ENCODE data around the gene SPRED2.
A peak's percentile ranks its signal among the peaks of the same experiment; 100 is the strongest.

Gene SPRED2

GRCh38 chr2:65311049-65311448, 121.3 kb downstream of the SPRED2 start:
- DNase-seq (ENCODE audit: low read depth in 2 of 2), result no peak

- no peak for DNase-seq (ENCODE audit: low read depth in 2 of 2)
Observed at GRCh38 chr2:65309699-65310098, 122.7 kb downstream of the SPRED2 start.

DNA sequence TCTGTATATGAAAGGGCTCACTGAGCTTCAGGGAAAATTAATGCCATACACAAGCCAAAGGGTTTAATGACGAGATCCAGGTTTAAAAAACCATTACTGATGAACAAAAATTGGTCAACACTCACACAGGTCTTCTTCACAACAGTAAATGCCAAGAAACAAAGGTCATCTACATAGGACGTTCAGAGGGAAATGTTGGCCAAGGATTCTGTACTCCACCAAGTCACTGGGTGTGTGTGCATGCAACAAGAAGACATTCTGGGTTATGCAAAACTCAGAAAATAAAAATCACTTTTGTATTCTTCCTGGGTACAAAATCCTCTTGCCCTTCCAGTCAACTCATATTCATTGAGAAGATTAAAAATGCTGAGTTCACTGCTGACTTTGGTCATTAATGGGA, 126.5 kb downstream of the SPRED2 start:
- DNase-seq (ENCODE audit: low read depth in 2 of 2), result no peak

- DNase-seq (ENCODE audit: low read depth in 2 of 2), result peak; percentile 65 to 74
Observed at GRCh38 chr2:65300761-65301711, 131.4 kb downstream of the SPRED2 start.

- no peak for DNase-seq (ENCODE audit: low read depth in 2 of 2)
Observed at GRCh38 chr2:65300134-65300760, 132.2 kb downstream of the SPRED2 start.

DNA sequence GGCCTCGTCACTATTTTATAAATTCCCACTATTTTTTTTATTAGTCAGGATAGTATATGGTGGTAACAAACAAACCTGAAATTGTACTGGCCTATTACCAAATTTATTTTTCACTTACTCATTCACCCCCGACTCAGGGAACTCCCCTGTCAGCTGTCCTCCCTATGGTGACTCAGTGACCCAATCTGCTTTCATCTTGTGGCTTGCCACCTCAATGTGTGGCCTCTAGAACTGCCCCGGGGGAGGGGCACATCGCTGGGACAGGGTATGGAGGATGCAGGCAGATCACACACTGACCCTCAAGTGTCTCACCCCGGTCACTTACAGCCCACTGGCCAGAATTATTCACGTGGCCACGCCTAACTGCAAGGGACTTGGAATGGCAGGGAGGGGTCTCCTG, 133.2 kb downstream of the SPRED2 start:
- peak; percentile 58 to 60 for DNase-seq (ENCODE audit: low read depth in 2 of 2)

GRCh38 chr2:65298089-65298488, 134.3 kb downstream of the SPRED2 start:
- no peak for DNase-seq (ENCODE audit: low read depth in 2 of 2)

DNA sequence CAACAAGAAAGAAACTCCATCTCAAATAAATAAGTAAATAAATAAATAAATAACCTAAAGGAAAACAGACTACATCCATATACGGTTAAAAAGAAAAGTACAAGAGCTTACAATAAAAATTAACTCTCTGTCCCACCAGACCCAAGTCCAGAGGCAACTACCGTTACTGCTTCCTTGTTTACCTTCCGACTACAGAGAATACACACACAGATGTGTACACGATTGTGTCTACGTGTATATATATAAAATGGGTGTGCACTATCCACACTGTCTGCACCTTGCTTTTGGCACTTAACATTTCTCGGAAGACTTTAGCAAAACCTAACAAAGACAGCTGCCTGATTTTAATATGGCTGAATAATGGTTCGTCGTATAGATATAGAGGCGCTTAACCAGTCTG, 134.9 kb downstream of the SPRED2 start:
- DNase-seq (ENCODE audit: low read depth in 2 of 2), result no peak

DNA sequence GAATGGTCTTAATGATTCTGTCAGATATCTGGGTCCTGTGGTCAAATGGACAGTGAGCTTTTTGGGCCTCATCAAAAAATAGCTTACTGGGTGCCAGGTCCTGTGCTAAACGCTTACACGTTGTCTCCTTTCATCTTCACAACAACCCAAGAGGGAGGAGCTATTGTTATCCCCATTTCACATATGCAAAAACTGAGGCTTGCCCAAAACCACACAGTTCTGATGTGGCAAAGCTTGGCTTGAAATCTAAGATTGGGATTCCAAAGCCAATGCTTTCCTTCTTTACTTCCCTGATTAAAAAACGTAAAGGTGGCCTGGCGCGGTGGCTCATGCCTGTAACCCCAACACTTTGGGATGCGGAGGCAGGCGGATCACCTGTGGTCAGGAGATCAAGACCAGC, 135.4 kb downstream of the SPRED2 start:
- DNase-seq (ENCODE audit: low read depth in 2 of 2), result no peak

- DNase-seq (ENCODE audit: low read depth in 2 of 2), result no peak
Observed at GRCh38 chr2:65294701-65295100, 137.7 kb downstream of the SPRED2 start.

- DNase-seq (ENCODE audit: low read depth in 2 of 2), result no peak
Observed at GRCh38 chr2:65294136-65294535, 138.3 kb downstream of the SPRED2 start.

GRCh38 chr2:65293376-65293775, 139.0 kb downstream of the SPRED2 start:
- no peak for DNase-seq (ENCODE audit: low read depth in 2 of 2)

- no peak for DNase-seq (ENCODE audit: low read depth in 2 of 2)
Observed at GRCh38 chr2:65292461-65293011, 139.9 kb downstream of the SPRED2 start.

DNA sequence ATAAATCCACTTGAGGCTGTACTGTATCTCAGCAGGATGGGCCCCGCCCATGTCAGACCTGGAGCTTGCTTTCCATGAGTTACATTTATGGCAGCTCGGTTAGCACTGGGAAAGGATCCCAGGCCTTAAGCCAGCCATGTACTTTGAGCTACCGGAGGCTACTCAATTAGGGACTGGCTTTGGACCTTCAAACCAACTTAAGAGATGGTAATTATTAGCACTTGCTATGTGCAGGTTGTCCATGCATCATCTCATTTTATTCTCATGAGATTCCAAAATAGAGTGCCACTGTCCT, 140.3 kb downstream of the SPRED2 start:
- no peak for DNase-seq (ENCODE audit: low read depth in 2 of 2)

DNA sequence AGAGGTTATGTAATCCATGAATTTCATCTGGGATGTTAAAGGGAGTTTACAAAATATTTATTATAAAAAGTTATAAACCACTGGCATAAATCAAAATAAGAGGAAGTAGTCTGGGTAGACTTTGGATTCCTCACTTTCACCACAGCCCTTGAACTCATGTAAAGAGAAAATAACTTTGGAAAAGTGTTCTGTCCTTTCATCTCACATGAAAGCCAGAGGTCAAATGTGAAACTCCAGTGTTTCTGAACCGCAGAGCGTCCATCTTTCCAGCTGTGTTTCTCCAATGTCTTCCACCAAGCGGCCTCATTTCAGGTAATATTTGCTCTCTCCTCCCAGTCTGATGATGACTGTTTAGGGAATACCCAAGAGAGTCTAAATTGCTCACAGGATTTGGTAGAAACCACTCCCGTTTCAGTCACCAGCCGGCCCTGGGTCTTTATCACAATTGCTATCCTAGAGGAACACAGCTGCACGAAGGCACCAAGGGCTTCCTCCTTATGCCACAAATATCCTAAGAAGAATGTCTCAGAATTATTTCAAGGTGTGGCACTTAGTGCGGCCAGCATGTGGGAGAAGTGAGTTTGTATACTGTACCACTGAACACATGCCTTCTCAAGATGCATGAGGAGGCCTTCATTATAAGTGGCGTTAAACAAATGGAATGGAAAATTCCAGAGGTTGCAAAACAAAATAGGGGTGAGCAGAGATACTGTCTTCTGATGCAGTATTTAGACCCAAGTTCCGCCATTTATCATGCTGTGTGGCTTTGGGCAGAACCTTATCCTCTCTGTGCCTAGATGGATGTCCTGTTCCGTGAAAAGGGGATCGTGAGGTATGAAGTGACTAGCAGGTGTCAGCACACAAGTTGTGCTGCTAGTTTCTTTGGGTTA, 140.9 kb downstream of the SPRED2 start:
- no peak for DNase-seq (ENCODE audit: low read depth in 2 of 2)

DNA sequence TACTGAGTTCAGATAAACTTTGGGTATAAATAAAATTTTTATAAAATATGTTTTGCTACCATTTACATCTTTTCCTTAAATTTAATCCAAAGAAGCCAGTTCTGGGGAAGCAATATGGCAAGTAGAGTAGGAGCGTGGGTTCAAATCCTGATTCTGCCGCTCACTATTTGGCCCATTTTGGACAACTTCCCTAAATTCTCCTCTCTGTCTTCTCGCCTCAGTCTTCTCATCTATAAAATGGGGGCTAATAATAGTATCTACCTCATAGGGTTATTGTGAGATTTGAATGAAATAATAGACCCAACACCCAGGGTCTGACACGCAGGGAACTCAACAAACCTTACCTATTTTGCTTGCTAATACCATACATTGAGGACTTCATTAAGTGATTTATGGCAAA, 145.0 kb downstream of the SPRED2 start:
- no peak for DNase-seq (ENCODE audit: low read depth in 2 of 2)

DNA sequence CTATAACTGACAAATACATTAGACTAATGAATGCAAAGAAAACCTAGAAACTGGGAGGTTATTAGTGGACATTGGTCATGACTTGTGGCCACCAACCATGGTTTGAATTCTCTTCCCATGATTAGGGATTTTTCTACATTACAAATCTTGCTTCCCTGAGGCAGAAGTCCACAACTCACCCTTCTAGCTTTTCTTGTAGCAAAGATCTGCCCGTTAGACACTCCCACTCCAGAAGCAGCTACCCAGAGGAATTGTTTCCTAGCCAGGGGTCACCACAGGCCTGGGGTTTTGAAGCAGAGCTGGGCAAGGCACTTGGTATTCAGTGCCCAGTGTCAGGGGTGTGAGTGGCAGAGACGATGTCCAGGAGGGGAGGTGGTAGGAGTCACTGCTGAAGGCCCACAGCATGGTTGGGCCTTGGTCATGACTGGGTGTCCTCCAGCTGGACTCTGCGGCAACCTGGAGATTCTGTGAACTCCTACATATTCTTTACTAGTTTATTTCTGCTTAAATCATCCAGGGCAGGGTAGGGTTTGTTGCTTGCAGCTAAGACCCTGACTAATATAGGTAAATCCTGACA, 149.8 kb downstream of the SPRED2 start:
- no peak for DNase-seq (ENCODE audit: low read depth in 2 of 2)

DNA sequence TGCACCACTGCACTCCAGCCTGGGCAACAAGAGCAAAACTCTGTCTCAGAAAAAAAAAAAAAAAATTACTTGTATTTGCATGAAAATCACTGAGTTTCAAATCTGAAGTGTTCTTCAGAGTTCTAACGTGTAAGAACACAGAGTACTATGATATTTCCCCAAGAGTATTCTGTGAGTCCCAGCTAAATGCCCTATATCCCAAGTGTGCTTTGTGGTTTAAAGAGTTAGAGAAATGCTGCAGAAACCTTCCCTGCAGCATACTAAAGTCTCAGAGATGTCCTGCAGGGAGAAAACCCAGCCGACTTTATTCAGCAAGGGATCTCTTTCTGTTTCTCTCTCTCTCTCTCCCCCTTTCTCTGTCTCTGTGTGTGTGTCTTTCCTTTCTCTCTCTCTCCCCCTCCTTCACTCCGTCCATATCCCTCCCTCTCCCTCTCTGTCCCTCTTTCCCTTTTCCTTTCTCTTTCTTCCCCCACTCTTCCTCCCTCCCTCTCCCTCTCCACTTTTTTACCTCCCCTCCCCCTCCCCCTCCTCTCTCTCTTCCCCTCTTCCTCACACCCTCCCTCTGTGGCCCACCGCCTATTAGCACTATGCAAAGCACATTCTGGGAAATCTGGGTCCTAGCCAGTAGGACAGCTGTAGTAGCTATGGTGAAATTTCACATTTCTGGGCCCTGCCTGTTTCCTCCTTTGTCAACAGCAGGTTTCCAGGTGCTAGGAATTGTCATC, 150.6 kb downstream of the SPRED2 start:
- DNase-seq (ENCODE audit: low read depth in 2 of 2), result no peak

DNA sequence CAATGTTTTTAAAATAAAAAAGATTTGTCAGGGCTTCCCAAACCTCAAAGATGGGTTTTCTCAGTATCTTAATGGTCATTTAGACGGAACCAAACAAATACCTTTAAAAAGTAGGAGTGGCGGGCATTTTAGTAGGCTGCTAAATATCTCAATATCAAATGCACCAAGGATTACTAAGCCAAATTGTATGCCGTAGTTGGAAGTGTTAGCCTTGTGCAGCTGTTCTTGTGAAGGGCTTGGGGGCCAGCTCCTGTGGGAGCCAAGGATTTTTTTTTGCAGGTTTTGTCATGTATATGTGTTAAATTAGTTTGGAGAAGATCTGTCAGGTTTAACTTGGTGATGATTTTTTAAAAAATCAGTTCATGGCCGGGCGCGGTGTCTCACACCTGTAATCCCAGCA, 152.6 kb downstream of the SPRED2 start:
- DNase-seq (ENCODE audit: low read depth in 2 of 2), result no peak

DNA sequence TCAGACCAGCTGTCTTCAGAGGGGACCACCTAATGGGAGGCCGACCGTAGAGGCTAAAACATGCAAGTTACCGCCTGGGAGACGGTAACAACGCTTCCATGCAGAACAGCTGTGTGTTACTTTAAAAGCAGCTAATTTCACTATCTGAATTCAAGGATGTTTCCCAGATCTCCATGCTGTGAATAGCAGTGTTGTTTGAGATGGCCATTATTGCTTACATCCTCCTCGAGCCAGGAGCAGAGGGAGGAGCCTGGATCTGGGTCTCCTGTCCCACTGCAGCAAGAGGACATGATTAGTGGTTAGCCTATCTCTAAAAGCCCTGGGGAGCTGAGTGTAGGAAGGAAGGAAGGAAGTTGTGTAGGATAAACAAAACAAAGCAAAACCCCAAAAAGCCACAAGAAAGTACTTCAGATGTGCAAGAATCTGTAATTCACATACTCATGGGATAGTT, 153.8 kb downstream of the SPRED2 start:
- DNase-seq (ENCODE audit: low read depth in 2 of 2), result no peak

Measured in stimulated activated CD4-positive, alpha-beta T cell treated with anti-CD3 and anti-CD28 coated beads, Interleukin-15, amount 100 ng/mL, for 48 hours (primary cell).